Iris pigment epithelial cell (primary cell): Measurements from ENCODE around the gene STK39.

Experiments used
- DNase-seq: peaks from one replicate; pipeline ENCODE4 v3.0.0-alpha.2; 2011; ENCODE audit warnings: low read depth

Gene STK39

DNA sequence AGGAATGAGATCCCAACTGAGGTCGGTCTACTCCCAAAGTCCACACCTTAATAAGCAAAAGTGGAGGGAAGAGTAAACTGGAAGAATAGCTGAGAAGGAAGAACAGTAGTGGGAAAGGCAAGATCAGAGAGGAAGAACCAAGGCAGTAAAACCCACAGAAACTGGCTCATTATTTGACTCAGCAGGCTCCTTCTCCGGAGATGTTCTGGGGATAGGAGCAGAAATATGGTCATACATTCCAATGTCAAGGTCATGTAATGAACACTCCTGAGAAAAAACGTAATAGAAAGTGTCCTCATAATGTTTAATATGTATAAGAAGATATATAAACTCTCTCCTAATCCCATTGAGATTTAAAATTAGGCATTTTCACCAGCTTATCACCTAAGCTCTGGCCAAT is 39.5 kb downstream of the STK39 start:
- peak; percentile 55 for DNase-seq

DNA sequence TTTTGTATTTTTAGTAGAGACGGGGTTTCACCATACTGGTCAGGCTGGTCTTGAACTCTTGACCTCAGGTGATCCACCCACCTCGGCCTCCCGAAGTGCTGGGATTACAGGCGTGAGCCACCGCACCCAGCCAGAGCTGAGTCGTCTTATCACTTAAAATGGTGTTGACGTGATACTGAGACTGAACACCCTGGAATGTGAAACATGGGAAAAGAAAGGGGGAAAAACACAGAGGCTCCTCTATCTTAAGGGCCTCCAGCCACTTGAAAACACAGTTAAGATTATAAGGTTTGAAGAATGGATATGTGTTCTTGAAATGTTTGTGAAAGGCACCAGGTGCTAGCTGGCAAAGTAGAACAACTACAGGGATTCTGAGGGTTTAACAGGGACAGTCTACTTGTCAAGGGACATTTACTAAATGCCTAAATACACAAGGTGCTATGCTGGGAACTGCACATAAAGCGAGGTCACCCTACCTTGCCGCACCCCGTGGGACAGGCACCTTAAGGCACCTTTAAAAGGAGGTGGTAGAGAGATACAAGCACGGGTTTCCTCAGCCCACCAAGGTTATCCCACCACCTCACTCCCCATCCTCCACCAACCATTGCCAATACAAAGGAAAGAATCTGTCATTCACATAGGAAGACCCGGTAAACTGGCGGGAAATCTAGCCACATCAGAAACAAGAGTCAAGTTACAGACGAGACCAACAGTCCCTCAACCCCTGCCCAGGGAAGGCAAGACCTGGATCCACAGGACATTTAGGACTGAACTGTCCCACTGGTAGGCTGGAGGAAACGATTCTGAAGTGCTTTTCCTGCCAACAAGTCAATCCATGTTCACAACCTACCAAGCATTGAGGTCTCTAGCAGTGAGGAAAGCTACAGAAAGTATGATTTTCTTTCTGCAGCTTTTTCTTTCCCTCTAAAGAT is 43.4 kb downstream of the STK39 start:
- DNase-seq = no peak

DNA sequence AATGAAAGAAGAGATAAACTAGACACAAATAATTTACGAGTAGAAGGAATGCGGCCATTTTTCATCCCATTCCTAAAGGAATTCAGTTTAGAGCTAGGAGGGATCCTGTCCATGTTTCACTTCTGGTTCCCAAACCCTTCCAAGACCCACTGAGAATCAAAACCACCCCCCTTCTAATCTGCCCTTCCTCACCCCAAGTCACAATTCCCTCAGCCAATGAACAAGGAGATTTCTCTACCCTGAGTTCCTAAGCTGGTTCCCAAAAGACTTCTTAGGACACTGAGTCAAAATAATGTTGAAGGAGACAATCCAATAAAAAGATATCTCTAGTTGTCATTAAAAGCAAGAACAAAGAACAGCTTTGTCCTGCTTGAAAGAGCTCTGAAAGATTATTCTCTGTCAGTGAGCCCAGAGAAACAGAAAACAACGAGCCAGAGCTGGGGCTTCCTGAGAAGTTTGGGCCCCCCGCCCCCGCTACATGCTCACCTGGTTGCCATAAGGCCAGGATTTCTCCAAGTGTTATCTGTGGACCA is 45.7 kb downstream of the STK39 start:
- DNase-seq = no peak

DNA sequence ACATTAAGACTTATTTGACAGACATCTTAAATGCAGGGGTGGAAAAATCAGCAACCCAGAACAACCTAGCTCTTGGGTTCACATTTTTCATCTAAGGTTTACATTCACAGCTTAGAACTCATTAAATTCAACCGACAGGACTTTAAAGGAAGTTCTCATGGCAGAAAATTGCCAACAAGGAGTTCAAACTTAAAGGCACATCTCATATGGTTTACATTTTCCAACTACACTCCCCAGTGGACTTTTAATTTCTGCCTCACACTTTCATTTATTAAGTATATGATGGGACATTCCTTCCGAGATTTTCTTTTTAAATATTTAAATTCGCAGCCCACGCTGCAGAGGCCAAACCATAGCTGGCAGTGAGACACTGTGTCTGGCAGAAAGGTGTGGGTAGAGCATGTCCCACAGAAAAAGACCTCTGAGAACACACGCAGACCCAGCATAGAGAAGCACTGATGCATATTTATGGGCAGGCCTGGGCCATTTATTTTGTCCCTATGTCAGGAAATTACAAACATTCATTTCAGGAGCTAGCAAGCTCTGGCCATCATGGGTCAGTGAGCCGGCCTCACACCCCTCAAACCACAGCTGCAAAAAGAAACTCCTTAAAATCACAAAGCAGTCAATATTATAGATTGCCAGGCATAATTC is 46.3 kb downstream of the STK39 start:
- no peak for DNase-seq

DNA sequence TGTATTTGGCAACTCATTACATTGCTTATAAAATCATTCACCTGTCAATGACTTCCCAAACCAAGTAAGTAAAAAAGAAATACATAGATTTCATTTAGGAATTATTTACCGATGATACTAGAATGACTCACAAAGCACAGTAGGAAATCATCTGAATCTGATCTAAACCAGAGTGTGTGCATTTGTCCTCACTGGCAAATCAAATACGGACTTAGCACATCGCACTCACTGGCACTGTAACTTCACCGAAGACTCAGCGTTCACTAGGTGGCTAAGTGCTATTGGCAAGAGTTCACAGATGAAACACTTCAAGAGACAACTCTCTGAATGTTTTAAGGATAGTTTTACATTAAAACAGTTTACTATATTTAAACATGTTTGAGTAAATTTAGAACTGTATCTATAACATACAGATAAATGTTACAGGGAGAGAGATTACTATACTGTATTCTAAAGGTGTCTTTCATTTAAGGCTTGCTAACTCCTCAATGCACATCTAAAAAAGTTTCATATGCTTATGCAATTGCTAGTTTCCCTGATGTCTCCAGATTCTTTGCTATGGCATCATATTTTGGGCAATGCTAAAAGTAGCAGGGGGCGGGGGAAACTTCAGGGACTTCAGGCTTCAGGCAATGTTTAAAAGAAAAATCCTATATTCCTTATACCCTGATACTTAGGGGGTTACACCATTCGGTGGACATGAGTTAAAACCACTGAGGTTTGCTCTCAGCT is 48.8 kb downstream of the STK39 start:
- peak; percentile 69 for DNase-seq

DNA sequence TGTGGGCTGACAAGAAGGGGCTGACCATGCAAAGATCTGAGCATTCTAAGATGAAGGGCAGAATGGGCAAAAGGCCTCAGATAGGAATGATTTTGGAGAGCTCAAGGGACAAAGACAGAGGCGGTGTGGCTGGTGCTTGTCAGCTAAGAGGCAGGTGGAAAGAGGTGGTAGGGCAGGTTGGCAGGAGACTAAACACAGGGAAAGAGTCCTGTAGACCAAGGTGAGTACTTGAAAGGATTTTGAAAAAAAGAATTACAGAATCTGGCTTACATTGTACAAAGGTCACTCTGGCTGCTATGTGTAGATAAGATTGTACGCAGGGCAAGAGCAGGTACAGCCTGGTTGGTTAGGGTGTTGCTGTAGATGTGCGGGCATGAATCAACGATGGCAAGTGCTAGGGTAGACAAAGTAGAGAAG is 50.6 kb downstream of the STK39 start:
- no peak for DNase-seq

DNA sequence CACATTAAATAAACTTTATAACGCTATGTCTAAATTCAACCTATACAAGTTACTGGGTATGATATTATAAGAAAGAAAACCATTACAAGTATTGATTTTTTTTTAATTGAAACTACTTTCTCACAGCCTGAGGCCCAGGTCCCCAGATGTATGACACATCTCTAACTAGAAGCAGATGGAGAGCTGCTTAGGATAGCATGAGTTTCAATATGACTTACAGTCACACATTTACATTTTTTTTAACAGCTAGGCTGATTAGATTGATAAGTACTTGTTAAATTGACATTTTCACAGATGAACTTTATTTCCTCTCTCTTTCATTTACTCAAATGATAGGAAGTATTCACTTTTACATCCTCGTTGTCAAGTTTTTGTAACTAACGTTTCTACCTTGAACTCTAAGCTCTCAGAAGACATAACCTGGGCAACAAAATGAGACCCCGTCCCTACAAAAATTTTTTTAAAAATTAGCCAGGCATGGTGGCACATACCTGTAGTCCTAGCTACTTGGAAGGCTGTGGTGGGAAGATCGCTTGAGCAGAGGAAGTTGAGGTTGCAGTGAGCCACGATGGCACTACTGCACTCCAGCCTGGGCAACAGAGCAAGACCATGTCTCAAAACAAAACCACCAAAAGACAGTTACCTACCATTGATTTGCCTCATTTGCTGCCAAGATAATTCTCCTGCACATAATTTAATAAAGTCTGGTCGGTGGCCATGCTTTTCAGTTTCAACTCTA is 52.4 kb downstream of the STK39 start:
- DNase-seq = peak; percentile 34

DNA sequence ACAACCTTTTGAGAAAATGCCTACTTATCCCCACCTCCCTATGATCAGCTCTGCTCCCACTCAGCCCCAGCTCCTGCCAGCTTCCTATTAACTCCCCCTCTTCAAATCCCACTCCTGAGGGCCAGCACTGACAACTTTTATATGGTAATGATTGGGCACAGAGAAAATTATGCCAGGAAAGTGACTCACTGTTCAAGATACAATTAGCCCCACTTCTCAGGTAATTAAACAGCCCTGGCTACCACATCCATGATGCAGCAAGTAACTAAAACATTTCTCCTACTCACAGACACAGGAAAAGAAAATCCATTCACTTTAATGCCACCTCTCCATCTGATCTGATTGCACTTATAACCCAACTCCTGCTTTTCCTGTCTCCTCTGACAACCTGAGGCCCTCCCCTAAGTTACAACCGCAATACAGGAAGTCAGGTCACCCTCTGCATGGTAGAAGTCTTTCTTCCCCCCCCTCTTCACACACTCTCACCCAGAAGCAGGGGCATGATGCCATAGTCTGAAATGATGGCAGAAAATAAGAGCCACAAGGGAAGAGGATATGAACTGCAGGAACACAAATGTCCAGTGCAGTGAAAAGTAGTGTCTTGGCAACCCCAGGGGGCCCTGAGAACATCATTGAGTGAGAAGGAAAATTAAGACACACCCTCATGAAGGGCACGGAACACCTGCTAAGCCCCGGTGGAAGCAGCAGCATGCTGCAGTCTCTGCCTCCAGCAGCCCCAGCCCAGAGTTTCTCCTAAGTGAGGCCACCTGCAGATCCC is 54.4 kb downstream of the STK39 start:
- DNase-seq = no peak

DNA sequence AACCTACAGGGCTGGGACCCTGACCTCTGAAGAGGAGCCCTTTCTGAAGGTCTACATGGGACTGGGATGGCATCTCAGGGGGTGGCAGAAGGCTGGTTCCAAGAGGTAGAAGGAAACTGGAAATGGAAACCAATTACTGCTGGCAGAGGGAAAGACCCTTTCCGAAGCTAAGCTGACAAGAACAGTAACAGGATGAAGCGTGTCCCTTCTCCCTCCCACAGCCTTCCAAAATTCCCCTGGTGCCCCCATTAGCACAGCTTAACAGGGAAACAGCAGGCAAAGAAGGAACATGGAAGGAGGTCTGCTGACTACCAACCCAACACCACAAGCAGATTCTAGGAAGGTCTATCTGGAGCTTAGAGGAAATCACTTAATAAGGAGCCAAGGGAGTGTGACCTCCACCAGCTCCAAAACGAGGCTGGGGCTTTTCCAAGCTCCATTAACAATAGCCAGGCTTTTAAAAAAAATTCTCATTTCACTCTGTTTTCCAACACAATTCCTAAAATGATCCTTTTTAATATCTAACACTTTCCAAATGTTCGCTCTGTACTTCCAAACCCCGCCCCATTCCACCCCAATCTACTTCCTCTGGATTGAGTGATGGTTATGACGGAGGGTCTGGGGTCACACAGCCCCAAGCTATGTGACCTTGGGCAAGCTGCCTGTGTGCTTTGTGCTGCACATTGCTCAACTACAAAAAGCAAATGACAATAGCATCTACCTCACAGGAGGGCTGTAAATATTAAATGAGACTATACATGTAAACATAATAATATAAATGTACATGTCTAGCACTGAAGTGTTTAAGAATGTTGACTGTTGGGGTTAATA is 55.2 kb downstream of the STK39 start:
- DNase-seq = no peak

DNA sequence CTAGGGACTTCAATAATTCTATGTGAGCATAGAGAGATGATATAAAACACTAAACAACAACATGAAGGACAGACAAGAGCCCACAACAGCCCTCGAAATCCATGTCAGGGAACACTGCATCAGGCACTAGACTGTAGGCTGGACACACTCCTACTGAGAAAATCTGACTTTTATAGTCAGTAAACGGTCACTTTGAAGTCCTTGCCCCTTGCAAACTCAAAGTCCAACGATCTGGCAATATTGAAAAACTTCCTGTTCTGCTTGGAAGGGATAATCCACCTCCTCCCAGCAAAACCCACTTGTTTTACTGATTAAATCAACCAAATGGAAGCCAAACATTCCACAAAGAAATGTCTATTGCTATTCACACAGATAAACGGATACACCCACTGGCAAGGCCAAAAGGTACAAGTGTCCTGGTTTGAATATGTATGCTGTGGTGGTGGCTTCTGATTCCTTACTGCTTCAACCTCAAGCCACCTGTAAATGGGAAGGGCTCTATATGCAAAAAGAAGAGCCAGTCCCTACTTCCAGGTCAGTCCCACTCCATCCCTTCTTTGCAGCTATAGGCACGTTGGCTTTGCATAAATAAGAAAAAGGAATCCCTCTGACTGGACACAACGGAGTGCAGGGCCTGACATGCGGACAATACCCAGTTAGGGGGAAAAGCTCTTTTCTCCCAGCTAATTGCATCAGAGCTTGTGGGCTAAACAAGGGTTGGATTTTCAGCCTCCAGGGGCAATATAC is 56.6 kb downstream of the STK39 start:
- DNase-seq = no peak

DNA sequence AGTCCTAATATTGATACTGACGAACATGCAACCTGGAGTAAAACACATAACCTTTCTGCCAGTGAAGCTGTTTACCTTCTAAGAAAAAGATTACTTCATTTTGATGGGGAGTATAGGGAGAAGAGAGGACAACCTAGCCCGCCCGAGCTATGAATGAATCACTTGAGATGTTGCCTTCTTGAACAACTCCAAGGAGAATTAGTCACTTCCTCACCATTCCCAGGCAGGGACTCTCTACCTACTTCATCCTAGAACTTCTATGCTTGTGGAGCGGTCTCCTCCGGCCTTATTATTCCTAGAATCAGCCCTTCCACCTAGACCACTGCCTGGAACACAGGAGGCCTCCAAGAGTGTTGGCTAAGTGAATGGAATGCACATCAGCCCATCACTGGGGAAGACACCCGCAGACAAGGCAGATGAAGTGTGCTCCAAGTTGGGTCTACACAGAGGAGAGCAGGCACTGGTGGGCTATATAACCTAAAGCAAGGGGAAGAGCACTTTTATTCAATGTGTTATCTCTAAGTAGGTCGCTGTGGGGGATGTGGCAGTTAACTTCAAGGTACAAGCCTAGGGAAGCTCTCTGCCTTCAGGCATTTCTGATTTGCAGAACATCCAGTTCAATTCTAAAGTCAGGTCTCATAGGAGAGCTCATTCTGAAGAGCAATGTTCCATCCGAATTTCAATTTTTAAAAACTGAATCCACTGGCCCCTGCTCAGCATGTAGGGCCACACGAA is 57.4 kb downstream of the STK39 start:
- peak; percentile 86 for DNase-seq

DNA sequence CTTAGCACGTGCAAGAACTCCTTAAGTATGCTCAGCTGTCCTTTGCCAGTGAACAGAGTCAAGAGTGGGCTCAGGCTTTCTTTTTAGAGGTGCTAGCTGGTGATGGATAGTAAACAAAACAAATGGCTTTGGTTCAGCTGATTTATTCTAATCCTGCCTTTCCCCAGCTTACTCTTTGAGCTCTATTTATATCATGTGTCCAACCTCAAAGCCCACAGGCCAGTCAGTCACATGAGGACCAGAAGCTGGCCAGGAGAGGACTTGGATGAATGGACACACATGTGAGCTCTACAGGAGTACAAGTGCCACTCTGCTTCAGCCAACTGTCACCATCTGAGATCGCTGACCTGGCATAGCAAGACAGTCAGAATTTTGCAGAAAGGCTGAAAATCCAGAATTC is 59.4 kb downstream of the STK39 start:
- DNase-seq = no peak

DNA sequence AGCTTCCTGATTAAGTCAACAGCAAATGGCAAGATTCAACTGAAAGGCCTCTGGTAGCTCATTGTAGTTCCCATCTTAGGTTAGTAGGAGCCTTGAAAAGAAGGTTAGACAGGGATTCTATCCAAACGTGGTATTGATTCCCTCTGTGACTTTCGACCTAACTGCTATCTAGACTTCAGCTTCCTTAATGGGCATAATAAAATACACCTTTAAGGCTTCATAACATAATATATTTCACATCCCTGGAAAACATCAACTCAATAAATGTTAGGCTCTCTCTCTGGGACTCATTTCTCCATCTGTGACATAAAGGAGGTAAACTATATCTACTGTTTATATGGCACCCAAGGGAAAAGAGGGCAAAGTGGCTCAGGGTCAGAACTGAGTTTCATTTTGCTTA is 60.9 kb downstream of the STK39 start:
- DNase-seq = no peak

DNA sequence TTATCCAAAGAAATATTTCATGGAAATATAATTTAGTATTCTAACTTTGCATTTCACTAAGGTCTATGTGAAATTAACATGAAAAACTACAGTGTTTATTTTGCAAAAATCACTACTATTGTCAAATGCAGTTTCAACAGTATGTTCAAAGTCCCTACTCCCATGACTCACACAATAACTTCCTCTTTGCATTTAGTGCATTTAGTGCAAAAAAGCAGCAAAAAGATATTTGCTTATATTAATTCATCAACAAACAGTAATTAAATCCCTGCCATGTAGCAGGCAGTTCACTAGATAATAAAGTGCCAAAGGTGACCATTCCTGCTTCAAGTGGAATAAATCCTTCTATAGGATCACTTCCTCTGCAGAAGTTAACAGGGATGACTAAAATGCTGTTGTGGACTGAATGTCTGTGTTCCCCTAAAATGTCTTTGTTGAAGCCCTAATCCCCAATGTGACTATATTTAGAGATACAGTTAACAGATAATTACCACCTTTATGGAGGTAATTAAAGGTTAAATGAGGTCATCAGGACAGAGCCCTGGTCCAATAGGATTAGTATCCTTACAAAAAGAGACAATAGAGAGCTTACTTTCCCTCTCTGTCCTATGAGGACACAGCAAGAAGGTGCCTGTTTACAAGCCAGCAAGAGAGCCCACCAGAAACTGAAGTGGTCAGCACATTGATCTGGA is 61.7 kb downstream of the STK39 start:
- DNase-seq = peak; percentile 36

DNA sequence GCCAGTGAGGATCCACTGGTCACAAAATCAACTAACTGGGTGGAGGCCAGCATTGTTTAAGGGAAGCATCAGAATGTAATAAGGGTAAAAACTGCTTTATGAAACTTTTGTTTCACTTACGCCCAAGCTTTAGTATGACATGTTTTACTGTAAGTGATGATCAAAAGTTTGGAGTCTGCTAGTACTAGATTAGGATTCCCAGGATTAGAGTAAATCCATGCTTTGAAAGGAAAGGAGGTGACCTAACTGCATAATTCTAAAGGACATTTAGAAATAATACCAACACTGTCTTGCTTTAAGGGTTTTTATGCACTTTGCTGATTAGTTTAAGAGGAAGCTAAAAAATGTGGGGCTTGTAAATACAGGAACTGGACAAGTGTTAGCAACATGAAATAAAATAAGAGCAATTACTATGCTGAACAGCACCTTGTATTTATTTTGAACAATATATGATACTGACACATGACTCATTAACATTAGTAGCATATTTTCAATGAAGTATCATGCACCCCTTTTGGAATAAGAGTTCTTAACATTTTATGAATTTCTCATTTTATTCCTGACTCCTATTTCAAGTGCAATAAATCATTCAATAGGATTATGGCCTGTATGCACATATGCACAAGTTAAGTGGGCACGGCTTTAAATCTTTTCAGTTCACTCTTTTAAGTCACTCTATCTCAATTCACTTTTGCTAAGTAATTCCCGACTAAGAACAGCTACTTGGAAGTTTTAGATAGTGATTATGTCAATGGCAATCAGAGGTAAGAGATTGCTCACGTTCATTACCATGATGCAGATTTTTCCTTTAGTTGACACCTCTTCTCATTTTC is 62.5 kb downstream of the STK39 start:
- DNase-seq = peak; percentile 32

DNA sequence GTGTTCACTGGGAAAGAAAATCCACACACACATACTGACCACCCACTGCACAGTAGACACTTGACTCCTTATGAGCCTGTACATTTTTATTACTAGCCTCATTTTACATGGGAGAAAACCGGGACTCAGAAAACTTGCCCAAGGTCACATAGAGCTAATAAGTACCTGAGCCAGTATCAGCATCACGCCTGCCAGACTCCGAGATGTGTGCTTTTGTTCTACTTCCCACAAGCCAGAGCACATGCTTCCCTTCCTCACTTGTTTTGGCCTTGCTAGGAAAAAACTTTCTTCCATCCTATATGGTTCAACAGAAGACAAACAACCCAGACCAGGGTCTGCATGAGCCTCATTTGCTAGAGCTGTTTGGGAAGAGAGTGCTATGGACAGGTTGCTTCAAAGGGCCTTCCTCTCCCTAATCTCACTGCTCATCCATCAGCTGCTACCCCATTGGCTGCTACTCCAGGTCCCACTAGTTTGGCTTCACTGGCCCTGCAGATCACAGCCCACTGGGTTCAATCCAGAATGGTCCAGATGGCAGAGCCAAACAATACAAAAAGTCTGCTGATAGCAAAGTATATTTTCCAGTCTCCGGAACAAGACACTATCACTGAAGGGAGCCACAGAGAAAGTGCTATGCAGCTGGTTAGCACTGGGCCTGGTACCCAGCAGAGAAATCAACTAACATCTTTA is 63.9 kb downstream of the STK39 start:
- DNase-seq = no peak
